GM18519 (cell line): ENCODE data around the gene DGKG.

ENCODE experiments used
- ATAC-seq: cut with Tn5 transposase; IDR thresholded peaks from one replicate; pipeline ENCODE4 v1.9.1; 2021; ENCODE audit warnings: mild to moderate bottlenecking, moderate library complexity; ENCODE audit not compliant: unreplicated experiment, low FRiP score

The DGKG gene

DNA sequence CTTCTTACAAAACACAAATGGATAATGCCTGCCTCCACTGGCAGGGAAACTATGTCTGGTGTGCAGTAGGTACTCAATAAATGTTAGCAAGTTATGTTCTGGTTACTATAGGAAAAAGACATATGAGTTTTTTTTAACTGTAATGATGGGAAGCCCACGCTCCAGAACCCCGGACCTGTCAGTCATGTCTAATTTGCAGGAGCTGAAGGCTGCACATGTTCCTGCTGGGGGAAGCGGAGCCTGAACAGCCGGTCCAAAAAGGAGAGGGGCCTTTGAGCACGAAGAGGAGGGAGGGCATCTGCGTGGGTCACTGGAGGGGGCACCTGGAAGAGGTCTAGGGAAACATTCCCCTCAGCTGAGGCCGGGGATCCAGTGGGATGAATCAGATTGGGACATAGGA is 113.2 kb downstream of the DGKG start:
- ATAC-seq = no peak

DNA sequence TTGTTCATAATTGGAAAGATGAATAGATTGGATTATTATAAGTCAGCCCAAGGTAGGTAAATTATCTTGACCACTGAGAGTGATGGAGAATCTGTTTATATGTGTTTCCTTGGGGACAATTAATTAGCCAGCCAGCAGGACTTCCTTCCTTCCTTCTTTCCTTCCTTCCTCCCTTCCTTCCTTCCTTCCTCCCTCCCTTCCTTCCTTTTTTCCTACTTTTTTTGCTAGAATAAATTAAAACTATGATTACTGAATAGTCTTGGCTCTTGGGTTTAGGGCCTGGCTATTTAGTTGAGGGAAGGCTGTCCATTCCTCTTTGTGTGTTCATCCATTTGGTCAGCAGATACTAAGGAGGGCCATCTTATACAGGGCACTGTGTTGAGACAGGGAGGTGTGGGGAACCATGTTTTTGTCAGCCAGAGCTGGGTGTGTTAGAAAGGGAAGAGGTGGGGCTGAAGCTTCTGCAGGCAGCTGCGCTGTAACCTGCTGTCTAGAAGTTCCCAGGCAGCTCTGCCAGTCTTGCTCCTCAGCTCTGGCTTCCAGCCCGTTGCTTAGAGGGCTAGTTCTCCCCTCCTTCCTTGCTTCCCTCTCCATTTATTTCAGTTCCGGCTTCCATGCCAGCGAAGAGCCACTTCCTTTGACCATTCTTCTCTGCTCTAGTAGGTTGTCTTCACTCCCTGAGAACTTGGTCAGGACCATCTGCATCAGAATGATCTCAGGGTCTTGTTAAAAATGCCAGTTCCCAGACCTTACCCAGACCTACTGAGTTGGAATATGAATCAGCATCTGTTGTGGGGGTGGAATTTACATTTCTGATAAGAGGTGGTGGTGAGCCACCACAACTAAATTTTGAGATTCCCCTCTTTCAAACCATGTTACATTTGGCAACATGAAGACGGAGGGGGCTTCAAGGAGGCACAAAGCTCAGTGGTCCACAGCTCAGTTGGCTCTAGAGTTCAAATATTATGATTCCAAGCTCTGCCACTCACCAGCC is 113.9 kb downstream of the DGKG start:
- no peak for ATAC-seq

DNA sequence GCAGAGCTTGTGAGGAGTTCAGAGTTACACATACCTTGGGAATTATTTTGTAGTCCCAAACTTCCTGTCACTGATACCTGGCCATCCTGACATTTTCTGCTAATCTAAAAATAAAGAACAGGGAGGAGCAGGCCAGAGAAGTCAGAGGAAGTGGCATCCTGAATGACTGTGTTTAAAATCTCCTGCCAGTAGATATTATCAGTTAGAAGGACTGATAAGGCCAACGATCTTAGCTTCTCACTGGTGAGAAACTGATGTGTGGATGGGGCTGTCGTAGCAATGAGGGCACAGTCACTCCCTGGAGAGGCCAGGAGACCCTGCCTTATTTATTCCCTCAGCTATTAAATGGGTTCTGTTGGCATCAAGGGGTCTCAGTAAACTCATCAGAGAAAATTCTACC is 115.1 kb downstream of the DGKG start:
- ATAC-seq = no peak

GRCh38 chr3:186244016-186244415 is 118.0 kb downstream of the DGKG start:
- ATAC-seq = no peak

GRCh38 chr3:186241910-186242821 is 119.9 kb downstream of the DGKG start:
- ATAC-seq = peak; percentile 77

DNA sequence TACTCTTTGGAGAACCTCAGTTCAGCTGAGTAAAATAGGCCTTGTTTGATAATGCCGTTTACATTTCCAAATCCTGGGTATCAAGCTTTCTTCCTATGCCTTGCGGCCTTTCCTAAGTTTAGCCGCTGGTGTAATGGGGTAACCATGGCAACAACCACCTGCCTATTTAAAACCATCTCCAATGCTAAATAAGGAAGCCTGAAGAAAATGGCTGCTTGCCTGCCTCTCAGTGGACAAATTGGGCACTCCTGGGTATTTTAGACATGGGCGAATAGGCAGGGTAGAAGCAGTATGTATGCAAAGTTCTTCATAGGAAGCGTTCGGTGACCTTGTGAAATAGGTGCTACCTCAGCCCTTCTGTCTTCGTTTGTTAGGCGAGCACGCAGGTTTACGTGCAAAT is 122.7 kb downstream of the DGKG start:
- no peak for ATAC-seq

DNA sequence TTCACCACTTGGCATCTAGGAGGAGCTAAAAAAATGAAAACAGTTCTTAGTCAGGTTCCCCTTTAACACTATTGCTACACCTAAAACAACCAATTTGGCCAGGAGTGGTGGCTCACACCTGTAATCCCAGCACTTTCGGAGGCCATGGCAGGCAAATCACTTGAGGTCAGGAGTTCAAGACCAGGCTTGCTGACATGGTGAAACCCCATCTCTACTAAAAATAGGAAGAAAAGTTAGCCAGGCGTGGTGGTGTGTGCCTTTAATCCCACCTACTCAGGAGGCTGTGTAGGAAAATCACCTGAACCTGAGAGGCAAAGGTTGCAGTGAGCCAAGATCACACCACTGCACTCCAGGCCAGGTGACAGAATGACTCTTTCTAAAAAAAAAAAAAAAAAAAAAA is 124.1 kb downstream of the DGKG start:
- no peak for ATAC-seq

DNA sequence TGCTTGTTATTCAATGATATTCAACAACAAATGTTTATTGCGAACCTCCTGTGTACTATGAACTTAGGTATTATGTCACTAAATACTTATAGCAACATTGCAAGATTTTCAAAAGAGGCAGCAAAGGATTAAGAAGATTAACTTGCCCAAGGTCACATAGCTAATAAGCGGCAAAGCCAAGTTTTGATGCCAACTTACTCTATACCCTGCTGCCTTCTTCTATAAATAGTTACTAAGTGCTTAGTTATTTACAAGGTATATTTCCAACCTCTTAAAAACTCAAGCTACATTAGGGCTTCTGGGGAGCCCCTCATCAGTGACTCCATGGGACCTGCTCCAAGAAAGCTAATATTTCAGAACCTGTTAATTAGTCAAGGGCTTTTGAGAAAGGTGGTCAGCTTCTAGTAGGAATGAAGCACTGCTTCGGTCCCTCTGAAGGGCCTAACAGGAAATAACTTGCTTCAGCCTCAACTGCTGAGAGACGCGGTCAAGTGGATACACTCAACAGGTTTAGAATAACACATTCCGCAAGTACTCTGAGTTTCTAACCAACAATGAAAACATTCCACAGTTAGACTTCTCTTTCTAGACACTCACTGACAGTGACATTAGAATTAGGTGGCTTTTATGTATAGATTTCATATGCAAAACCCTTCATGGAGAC is 125.5 kb downstream of the DGKG start:
- ATAC-seq = no peak

GRCh38 chr3:186235554-186235953 is 126.5 kb downstream of the DGKG start:
- peak; percentile 64 for ATAC-seq

DNA sequence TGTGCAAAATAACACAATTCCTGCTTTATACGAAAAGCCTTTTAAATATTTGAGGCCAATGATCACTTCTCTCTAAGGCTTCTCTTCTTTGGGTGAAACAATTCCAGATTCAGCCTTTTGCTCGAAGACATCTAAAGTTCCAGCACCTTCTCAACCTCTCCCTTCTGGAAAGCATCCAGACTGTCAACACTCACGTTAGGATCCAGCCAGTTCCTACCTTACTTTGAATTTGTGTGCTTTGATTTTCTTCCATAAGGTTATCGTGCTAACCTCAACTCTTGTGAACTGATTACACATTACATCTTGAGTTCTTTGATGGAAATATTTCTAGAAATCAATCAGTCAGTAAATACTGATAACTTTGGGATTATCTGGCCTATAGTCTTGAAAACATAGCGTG is 127.9 kb downstream of the DGKG start:
- no peak for ATAC-seq

DNA sequence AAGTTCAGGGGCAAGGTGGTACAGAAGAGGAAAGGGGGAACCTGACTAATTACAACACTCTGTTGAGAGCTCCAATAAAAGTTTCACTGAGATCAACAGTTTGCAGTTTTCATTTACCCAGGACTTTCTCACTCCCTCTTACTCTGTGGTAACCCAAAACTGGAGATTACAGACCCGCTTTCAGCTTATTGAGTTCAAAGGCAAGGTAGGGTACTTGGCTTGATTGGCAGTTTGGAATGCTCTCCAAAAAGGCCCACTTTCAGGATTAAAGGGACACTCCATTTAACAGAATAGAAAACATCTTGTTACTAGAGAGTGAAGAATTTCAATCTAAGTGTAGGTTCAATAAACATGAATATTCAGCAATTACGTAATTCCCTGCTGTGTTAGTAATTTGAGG is 135.6 kb downstream of the DGKG start:
- ATAC-seq = no peak

DNA sequence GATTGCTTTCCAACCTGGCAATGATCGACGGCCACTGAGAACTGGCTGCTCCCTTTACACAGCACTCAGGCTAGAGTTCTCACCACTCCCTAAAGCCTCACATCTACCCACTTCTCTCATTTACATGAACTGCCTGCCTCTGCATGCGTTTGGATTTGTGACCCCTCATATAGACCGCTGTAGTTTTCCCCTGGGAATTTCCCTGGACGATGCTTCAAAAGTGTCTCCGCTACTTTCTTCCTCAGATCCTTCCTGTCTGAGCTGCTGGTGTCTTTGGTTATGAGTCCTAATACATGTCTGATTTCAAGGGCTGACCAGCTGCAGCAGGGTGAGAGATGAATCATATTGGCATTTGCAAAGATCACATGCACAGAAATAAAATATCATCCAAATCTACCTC is 136.4 kb downstream of the DGKG start:
- no peak for ATAC-seq

GRCh38 chr3:186224041-186224610 is 137.9 kb downstream of the DGKG start:
- no peak for ATAC-seq

DNA sequence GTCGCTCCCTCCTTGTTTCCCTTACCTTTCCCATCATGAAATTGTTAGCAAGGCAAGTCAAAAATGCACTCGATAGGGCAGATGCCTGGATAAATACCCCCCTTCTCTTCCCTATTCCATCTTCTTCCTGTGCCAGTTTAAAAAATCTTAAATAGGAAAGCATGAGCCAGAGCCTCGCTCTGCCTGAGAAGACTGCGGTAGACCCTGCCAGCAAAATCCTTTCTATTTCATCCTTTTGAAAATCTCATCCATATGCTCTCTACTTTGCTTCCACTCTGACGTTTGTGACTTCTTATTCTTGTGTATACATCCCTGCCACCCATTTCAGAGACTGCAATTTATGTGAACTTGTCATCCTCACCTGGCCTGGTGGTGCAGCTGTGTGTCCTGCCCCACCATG is 138.6 kb downstream of the DGKG start:
- no peak for ATAC-seq

- ATAC-seq = no peak
Observed at GRCh38 chr3:186221760-186222378, 140.2 kb downstream of the DGKG start.

DNA sequence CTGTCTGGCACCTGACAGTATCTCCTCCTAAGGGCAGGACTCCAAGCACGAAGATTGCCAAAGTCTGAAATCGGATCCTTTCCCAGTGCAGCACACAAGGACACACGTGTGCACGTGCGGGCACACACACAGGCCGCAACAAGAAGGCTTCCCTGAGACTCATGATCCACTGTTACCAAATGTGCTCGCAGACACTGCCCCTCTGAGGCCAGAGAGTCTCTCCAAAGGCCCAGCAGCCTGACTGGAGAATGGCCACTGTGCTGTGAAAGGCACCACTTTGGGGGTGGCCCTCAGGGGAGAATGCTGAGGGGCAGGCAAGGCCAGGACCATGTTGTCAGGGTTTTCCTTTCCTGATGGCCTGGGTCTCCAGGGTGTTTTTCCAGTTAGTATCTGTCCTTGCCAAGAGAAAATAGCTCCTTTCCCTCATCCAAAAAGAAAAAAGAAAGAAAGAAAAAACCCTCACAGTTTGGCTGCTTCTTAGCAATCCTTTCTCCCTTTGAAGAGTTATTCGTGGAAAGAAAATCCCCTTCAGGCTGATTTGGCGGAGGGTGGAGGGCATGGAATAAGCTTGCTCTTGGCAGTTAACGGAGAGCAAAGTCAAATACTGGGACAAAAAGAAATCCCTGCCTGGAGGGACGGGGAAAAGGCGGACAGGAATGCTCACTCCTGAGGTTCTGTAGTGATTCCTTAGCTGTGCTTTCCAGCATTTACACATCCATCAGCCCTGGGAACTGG is 141.0 kb downstream of the DGKG start:
- no peak for ATAC-seq

DNA sequence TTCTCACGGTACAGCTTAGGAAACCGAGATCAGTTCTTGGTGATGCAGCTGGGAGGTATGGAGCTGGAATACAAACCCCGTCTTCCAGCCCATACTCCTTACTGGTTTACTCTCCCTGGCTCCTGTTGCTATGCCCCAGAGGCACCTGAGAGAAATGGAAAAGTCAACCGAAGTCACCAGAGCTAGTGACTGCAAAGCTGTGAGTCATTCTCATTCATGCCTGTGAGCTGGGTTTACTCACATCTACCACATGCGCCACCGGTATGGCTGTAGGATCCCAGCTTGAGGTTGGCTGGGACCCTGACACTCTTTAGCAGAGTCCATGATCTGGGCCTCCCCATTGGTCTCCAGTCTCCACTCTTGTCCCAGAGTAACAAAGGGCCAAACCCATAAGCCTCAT is 141.7 kb downstream of the DGKG start:
- ATAC-seq = no peak

DNA sequence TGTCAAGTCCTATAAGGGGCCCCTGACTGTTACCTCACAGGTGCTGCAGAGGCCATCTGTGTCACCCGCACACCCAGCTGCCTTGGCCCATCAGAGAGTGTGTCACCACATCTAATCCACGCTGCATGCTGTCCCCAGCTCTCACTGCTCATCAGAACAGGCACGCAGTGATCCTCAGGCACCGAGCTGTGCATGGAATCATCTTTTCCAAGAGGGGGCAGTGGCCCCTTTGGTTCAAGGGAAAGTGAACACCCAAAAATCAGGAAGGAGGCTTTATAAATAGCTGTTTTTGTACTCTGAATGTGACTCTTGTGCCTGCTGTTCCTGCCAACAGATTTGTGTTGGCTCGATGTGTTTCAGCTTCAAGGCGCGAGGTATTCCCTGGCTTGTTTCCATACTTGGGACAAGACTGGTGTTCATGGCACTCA is 142.8 kb downstream of the DGKG start:
- ATAC-seq = no peak

GRCh38 chr3:186218421-186218820 is 143.6 kb downstream of the DGKG start:
- ATAC-seq = no peak
